HepG2 (cell line): ENCODE measurements around the gene NPAS2. TPM values are rescaled to one million over a fixed set of nuclear protein-coding genes. Genes with fewer than 3 reads are reported as not detected.

Source experiments
- ATAC-seq: fragments of 200-7000 bp; cut with Tn5 transposase; 3 replicates; pipeline ENCODE4 v1.9.1; 2020; ENCODE audit warnings: mild to moderate bottlenecking, moderate library complexity
- BruUV-seq: library from RNA; stranded (reverse); fragments of 400-500 nt; replicated peaks from 2 replicates; lab custom pipeline; 2021; lab: Mats Ljungman, UMichigan
- CTCF ChIA-PET: fragments of 300-600 bp; formaldehyde crosslinking; extraction: SDS; loops from one replicate; lab custom pipeline; 2021; ENCODE audit warnings: low total read pairs, inconsistent platforms, low intra/inter-chr PET ratio; lab: Yijun Ruan, JAX
- POLR2A ChIA-PET: fragments of 350-600 bp; sonication (Branson Sonifier 250); formaldehyde crosslinking; loops from one replicate; lab custom pipeline; 2020; ENCODE audit warnings: antibody characterized with exemption, inconsistent platforms; lab: Yijun Ruan, JAX
- DNase-seq: peaks from one replicate; pipeline ENCODE4 v3.0.0-alpha.2; 2015; ENCODE audit warnings: low spot score
- FAIRE-seq: peaks from 3 replicates; lab custom pipeline; 2011; peaks lifted over from hg19 to GRCh38; lab: Jason Lieb, UNC
- H2AFZ ChIP-seq: one replicate; pipeline ENCODE4 v1.6.1; 2011; ENCODE audit warnings: low read length, inconsistent platforms
- H3K27ac ChIP-seq: fragments of 300-600 bp; 3 replicates; pipeline ENCODE4 v1.8.0; 2011; ENCODE audit warnings: mixed run types, mild to moderate bottlenecking, mixed read lengths, low read length, inconsistent platforms; ENCODE audit not compliant: insufficient read depth; ENCODE audit errors: extremely low read length
- H3K27me3 ChIP-seq, 2 experiments: fragments of 200-600 bp in 1 of 2; 2 replicates in 1 of 2; 3 replicates in 1 of 2; pipeline versions ENCODE4 v1.6.0 to v1.8.0; 2011; ENCODE audit warnings: low read length in 2 of 2, mild to moderate bottlenecking in 2 of 2, moderate library complexity in 2 of 2, inconsistent platforms in 1 of 2; ENCODE audit not compliant: insufficient read depth in 2 of 2, control insufficient read depth in 1 of 2
- H3K36me3 ChIP-seq, 2 experiments: fragments of 200-600 bp in 1 of 2; replicated peaks in 1 of 2; 2 replicates in 1 of 2; 3 replicates in 1 of 2; pipeline versions ENCODE4 v1.5.1 to v1.8.0; 2011; ENCODE audit warnings: low read length in 2 of 2, inconsistent platforms in 1 of 2; ENCODE audit not compliant: insufficient read depth in 2 of 2, control insufficient read depth in 1 of 2
- H3K4me1 ChIP-seq: 2 replicates; pipeline ENCODE4 v1.5.1; 2012; ENCODE audit warnings: low read length, inconsistent platforms; ENCODE audit not compliant: insufficient read depth
- H3K4me2 ChIP-seq: 2 replicates; pipeline ENCODE4 v1.6.0; 2011; ENCODE audit warnings: low read depth, low read length, inconsistent platforms
- H3K4me3 ChIP-seq, 3 experiments: fragments of 200-600 bp in 1 of 3; sonication (generic), shearing (Covaris generic) in 1 of 3; replicated peaks in 1 of 3; 2 replicates each; pipeline ENCODE4 v1.5.1; 2011 to 2016; ENCODE audit warnings: low read length in 3 of 3, inconsistent platforms in 2 of 3, low read depth in 2 of 3, mild to moderate bottlenecking in 2 of 3, control low read depth in 1 of 3, mixed read lengths in 1 of 3; ENCODE audit not compliant: insufficient read depth in 1 of 3
- H3K79me2 ChIP-seq: one replicate; pipeline ENCODE4 v1.6.1; 2011; ENCODE audit warnings: low read length, inconsistent platforms; ENCODE audit not compliant: insufficient read depth
- H3K9ac ChIP-seq: 2 replicates; pipeline ENCODE4 v1.6.0; 2011; ENCODE audit warnings: mild to moderate bottlenecking, low read depth, low read length, inconsistent platforms; ENCODE audit not compliant: insufficient read depth
- H3K9me3 ChIP-seq: 2 replicates; pipeline ENCODE4 v1.5.1; 2012; ENCODE audit warnings: mild to moderate bottlenecking, low read length
- H4K20me1 ChIP-seq: 2 replicates; pipeline ENCODE4 v1.6.0; 2011; ENCODE audit warnings: inconsistent platforms, mild to moderate bottlenecking, low read length, moderate library complexity; ENCODE audit not compliant: insufficient read depth
- ARNTL ChIP-seq: sonication (generic); formaldehyde crosslinking; IDR thresholded peaks from 2 replicates; pipeline ENCODE4 v1.4.0; 2020; ENCODE audit warnings: mild to moderate bottlenecking, missing genetic modification reagents
- CEBPB ChIP-seq: IDR thresholded peaks from 2 replicates; pipeline ENCODE4 v1.6.1; 2011; ENCODE audit warnings: low read depth, low read length, improper control_type of control experiment, borderline replicate concordance
- DPF2 ChIP-seq: sonication (generic); formaldehyde crosslinking; IDR thresholded peaks from 2 replicates; pipeline ENCODE4 v1.4.0; 2020; ENCODE audit warnings: mild to moderate bottlenecking, low read depth, missing genetic modification reagents, borderline replicate concordance
- EZH2 ChIP-seq: conservative IDR thresholded peaks from 2 replicates; pipeline ENCODE4 v1.6.1; 2012; ENCODE audit warnings: mild to moderate bottlenecking, low read depth, low read length, moderate library complexity
- KMT2A ChIP-seq: sonication (generic); formaldehyde crosslinking; IDR thresholded peaks from 2 replicates; pipeline ENCODE4 v1.4.0; 2020; ENCODE audit warnings: missing genetic modification reagents
- MAFG ChIP-seq: sonication (generic); formaldehyde crosslinking; IDR thresholded peaks from 2 replicates; pipeline ENCODE4 v1.5.1; 2020; ENCODE audit warnings: mild to moderate bottlenecking, missing genetic modification reagents
- MAZ ChIP-seq, 2 experiments: sonication (generic) in 1 of 2; formaldehyde crosslinking in 1 of 2; IDR thresholded peaks; 2 replicates each; pipeline versions ENCODE4 v1.5.0 to v1.6.1; 2012 to 2020; ENCODE audit warnings: low read depth in 2 of 2, mild to moderate bottlenecking in 2 of 2, borderline replicate concordance in 1 of 2, improper control_type of control experiment in 1 of 2, low read length in 1 of 2, missing genetic modification reagents in 1 of 2, moderate library complexity in 1 of 2
- NCOR1 ChIP-seq: fragments of 200-600 bp; sonication (generic); IDR thresholded peaks from 2 replicates; pipeline ENCODE4 v1.7.0; 2017; ENCODE audit warnings: antibody characterized with exemption, low read length, borderline replicate concordance
- SALL1 ChIP-seq: sonication (generic); formaldehyde crosslinking; IDR thresholded peaks from 2 replicates; pipeline ENCODE4 v1.8.0; 2022; ENCODE audit warnings: mild to moderate bottlenecking, missing genetic modification reagents
- SAP130 ChIP-seq: IDR thresholded peaks from 2 replicates; pipeline ENCODE4 v1.6.1; 2016; ENCODE audit warnings: low read depth
- SATB2 ChIP-seq: sonication (generic); formaldehyde crosslinking; IDR thresholded peaks from 2 replicates; pipeline ENCODE4 v1.5.0; 2020; ENCODE audit warnings: missing genetic modification reagents
- SUZ12 ChIP-seq: fragments of 150-350 bp; IDR thresholded peaks from 2 replicates; pipeline ENCODE4 v1.6.1; 2014; ENCODE audit warnings: low read depth, low read length
- TEAD3 ChIP-seq: optimal IDR thresholded peaks from 2 replicates; pipeline ENCODE3; 2016; ENCODE audit warnings: borderline replicate concordance
- XRCC5 ChIP-seq: fragments of 200-400 bp; formaldehyde crosslinking; optimal IDR thresholded peaks from 2 replicates; pipeline ENCODE3; 2017; ENCODE audit warnings: mild to moderate bottlenecking, low read length
- ZNF547 ChIP-seq: sonication (generic); formaldehyde crosslinking; IDR thresholded peaks from 2 replicates; pipeline ENCODE4 v1.5.1; 2020; ENCODE audit warnings: mild to moderate bottlenecking, missing genetic modification reagents
- ZNF563 ChIP-seq: sonication (generic); formaldehyde crosslinking; IDR thresholded peaks from 2 replicates; pipeline ENCODE4 v1.8.0; 2022; ENCODE audit warnings: mild to moderate bottlenecking, moderate library complexity, missing genetic modification reagents
- ZNF687 ChIP-seq: sonication (generic); formaldehyde crosslinking; IDR thresholded peaks from 2 replicates; pipeline ENCODE4 v1.5.1; 2020; ENCODE audit warnings: mild to moderate bottlenecking, missing genetic modification reagents, moderate library complexity
- ZNF775 ChIP-seq: sonication (generic); formaldehyde crosslinking; IDR thresholded peaks from 2 replicates; pipeline ENCODE4 v1.4.0; 2020; ENCODE audit warnings: missing genetic modification reagents, mild to moderate bottlenecking, moderate library complexity, borderline replicate concordance
- WGBS: methylation state at CpG from one replicate; pipeline ENCODE4 v1.1.6; 2017; ENCODE audit warnings: low lambda C conversion rate; 5-methylcytosine and 5-hydroxymethylcytosine counted together
- in situ Hi-C: cut with HindIII; loops from 2 replicates; pipeline ENCODE4 v1.10.0; 2017; ENCODE audit warnings: low pct_unique_long_range_greater_than_20kb; ENCODE audit not compliant: extremely low pct_ligation_motif_present
- intact Hi-C: fragments of 100-400 bp; cut with micrococcal nuclease; formaldehyde crosslinking; loops from one replicate; pipeline ENCODE4 v1.10.0; 2022; ENCODE audit not compliant: unreplicated experiment
- polyA plus RNA-seq, 8 experiments: library from polyadenylated mRNA; depleted of rRNA in 3 of 8; stranded (reverse) in 7 of 8; unstranded in 1 of 8; fragments of >200 nt; fragmentation: Illumina TruSeq in 4 of 8; extraction: Trizol in 4 of 8; gene quantifications; 2 replicates each; pipeline versions ENCODE4 v1.2.1 to v1.2.3, GENCODE V29; 2011 to 2016; ENCODE audit warnings: low read depth in 4 of 8, missing spikeins in 1 of 8, mixed read lengths in 1 of 8; ENCODE audit not compliant: insufficient read depth in 1 of 8
- total RNA-seq, 5 experiments: library from RNA; depleted of rRNA; stranded (reverse); fragments of >200 nt; fragmentation: Illumina TruSeq; extraction: Trizol; gene quantifications; 2 replicates each; pipeline ENCODE4 v1.2.3, GENCODE V29; 2016; ENCODE audit warnings: low read depth in 1 of 5
- TF ChIP-seq, protein P1 (sequence below): IDR thresholded peaks from 2 replicates; pipeline ENCODE4 v1.6.1; 2012; ENCODE audit warnings: inconsistent platforms

Gene NPAS2
- total and polyA plus RNA-seq, 2 of the 13 experiments (the other 11 are each of a cell fraction or from before 2014, with no cell fraction given), result 14.8 to 37.5 TPM

DNA sequence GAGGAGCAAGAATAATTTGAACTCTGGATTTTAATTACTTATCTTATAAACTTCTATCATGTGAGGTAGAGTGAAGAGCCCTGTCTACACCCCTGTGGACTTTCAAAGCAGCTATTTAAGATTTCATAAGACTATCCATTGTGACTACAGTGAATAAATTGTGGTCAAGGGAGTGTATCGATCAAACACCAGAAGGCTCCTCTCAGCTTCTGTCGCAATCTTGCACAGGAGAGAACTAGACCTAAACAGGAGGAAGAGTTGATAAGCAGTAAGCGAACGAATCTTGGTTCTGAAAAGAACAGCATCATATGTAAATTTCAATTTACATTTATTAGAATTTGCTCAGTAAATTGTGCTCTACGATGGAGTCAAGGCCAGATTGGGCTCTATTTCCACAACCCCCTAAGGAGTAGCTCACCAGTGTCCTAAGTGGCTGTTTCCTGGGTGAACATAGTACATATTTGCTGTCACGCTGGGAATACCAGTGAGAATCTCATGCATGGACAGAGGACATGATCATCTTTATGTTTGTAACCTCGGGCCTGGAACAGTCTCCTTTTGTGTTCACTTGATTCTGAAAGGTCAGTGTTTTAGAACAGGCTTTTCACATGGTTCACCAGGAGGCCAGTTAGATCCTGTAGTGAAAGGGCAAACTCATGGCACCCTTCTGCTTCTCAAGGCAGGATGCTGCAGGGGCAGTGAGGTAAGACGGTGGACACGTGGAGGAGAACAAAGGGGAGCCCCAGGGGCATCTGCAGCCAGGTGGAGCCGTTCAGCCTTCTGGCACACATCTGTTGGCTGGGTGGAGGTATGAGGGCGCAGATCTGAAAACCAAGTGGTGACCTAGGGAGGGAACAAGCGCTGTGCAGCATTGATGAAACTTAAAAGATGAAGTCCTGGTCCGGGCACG lies 33.3 kb downstream of the NPAS2 start:
- CTCF ChIA-PET, result no interaction called here
- H3K9ac ChIP-seq, result peak overlapping the region; percentile 1; the same call in 1 of the 2 replicates
- peaks cover 0 to 7% of the 10 kb centered on the region in 2 experiments; a peak in 2 of 5 replicates for H3K36me3 ChIP-seq
- H3K79me2 ChIP-seq, result peaks cover 75% of the 10 kb centered on the region
- peaks cover 35% of the 10 kb centered on the region for H3K4me1 ChIP-seq
- DNase-seq (peak; percentile 52), FAIRE-seq (no peak), ATAC-seq (peak; percentile 55)
- in situ Hi-C loops (no loop called here), intact Hi-C loops (loop anchor here (1.0 to 2.0 kb wide), 2 partner anchors 18 to 123 kb away; no protein-coding TSS in a partner anchor)
- POLR2A ChIA-PET, result interaction anchor here (0.6 kb wide), 1 partner anchor 28 kb away, joined by 3 read pairs; no protein-coding TSS in a partner anchor
- peaks cover 8% of the 10 kb centered on the region; the same call in 1 of the 2 replicates for H4K20me1 ChIP-seq
- H3K4me3 ChIP-seq, result no peak overlapping the region
- H3K27me3 ChIP-seq, result no peaks in the 10 kb centered on the region
- H3K27ac ChIP-seq, result peak overlapping the region; percentile 39
- BruUV-seq, result no TSS peak
- H3K4me2 ChIP-seq, result peak overlapping the region; percentile 25; the same call in 1 of the 2 replicates
- H3K9me3 ChIP-seq, result no peaks in the 10 kb centered on the region
- H2AFZ ChIP-seq, result no peak overlapping the region
- 78% methylated on average over 14 of the region's 14 CpGs for WGBS
- 0 out of 2 replicates have a peak, but pooled peaks have one; percentile 25 for TF ChIP-seq SAP130
- TF ChIP-seq, protein P1, sequence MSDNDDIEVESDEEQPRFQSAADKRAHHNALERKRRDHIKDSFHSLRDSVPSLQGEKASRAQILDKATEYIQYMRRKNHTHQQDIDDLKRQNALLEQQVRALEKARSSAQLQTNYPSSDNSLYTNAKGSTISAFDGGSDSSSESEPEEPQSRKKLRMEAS, result peak; percentile 53
- peak; percentile 48; the same call in 1 of the 2 replicates for TF ChIP-seq ZNF687 (CRISPR knock-in tag)
- no peak for TF ChIP-seq ZNF775 (CRISPR knock-in tag)
- TF ChIP-seq MAZ (IDR thresholded peaks at IDR 0.05; ENCODE audit: borderline replicate concordance, low read depth, low read length), result no peak
- 0 out of 2 replicates have a peak, but pooled peaks have one; percentile 8 for TF ChIP-seq MAZ (CRISPR knock-in tag; IDR thresholded peaks at IDR 0.05; ENCODE audit: low read depth)
- TF ChIP-seq NCOR1, result peak; percentile 17; the same call in 1 of the 2 replicates
- TF ChIP-seq XRCC5, result peak; percentile 16
- peak; percentile 40; the same call in 1 of the 2 replicates for TF ChIP-seq ARNTL (CRISPR knock-in tag)
- TF ChIP-seq ZNF547, result 0 out of 2 replicates have a peak, but pooled peaks have one; percentile 40
- TF ChIP-seq CEBPB, result peak; percentile 85
- no peak for TF ChIP-seq DPF2 (CRISPR knock-in tag)
- TF ChIP-seq ZNF563 (CRISPR knock-in tag), result no peak
- 0 out of 2 replicates have a peak, but pooled peaks have one; percentile 9 for TF ChIP-seq SALL1 (CRISPR knock-in tag)
- no peak for TF ChIP-seq KMT2A (CRISPR knock-in tag)
- TF ChIP-seq SATB2 (CRISPR knock-in tag), result no peak
- no peak for TF ChIP-seq SUZ12
- no peak for TF ChIP-seq EZH2
- peak; percentile 11 for TF ChIP-seq TEAD3 (CRISPR knock-in tag)
- TF ChIP-seq MAFG (CRISPR knock-in tag), result no peak
